HepG2 (cell line): ENCODE results near the gene CXorf65. TPM values are rescaled to one million over a fixed set of nuclear protein-coding genes. Genes with fewer than 3 reads are reported as not detected.

Experiments
- ATAC-seq: fragments of 200-7000 bp; cut with Tn5 transposase; 3 replicates; pipeline ENCODE4 v1.9.1; 2020; ENCODE audit warnings: mild to moderate bottlenecking, moderate library complexity
- BruUV-seq: library from RNA; stranded (reverse); fragments of 400-500 nt; replicated peaks from 2 replicates; lab custom pipeline; 2021; lab: Mats Ljungman, UMichigan
- CTCF ChIA-PET: fragments of 300-600 bp; formaldehyde crosslinking; extraction: SDS; loops from one replicate; lab custom pipeline; 2021; ENCODE audit warnings: low total read pairs, inconsistent platforms, low intra/inter-chr PET ratio; lab: Yijun Ruan, JAX
- POLR2A ChIA-PET: fragments of 350-600 bp; sonication (Branson Sonifier 250); formaldehyde crosslinking; loops from one replicate; lab custom pipeline; 2020; ENCODE audit warnings: antibody characterized with exemption, inconsistent platforms; lab: Yijun Ruan, JAX
- DNase-seq: peaks from one replicate; pipeline ENCODE4 v3.0.0-alpha.2; 2015; ENCODE audit warnings: low spot score
- FAIRE-seq: peaks from 3 replicates; lab custom pipeline; 2011; peaks lifted over from hg19 to GRCh38; lab: Jason Lieb, UNC
- H2AFZ ChIP-seq: one replicate; pipeline ENCODE4 v1.6.1; 2011; ENCODE audit warnings: low read length, inconsistent platforms
- H3K27ac ChIP-seq: fragments of 300-600 bp; 3 replicates; pipeline ENCODE4 v1.8.0; 2011; ENCODE audit warnings: mixed run types, mild to moderate bottlenecking, mixed read lengths, low read length, inconsistent platforms; ENCODE audit not compliant: insufficient read depth; ENCODE audit errors: extremely low read length
- H3K27me3 ChIP-seq, 2 experiments: fragments of 200-600 bp in 1 of 2; 2 replicates in 1 of 2; 3 replicates in 1 of 2; pipeline versions ENCODE4 v1.6.0 to v1.8.0; 2011; ENCODE audit warnings: low read length in 2 of 2, mild to moderate bottlenecking in 2 of 2, moderate library complexity in 2 of 2, inconsistent platforms in 1 of 2; ENCODE audit not compliant: insufficient read depth in 2 of 2, control insufficient read depth in 1 of 2
- H3K36me3 ChIP-seq, 2 experiments: fragments of 200-600 bp in 1 of 2; replicated peaks in 1 of 2; 2 replicates in 1 of 2; 3 replicates in 1 of 2; pipeline versions ENCODE4 v1.5.1 to v1.8.0; 2011; ENCODE audit warnings: low read length in 2 of 2, inconsistent platforms in 1 of 2; ENCODE audit not compliant: insufficient read depth in 2 of 2, control insufficient read depth in 1 of 2
- H3K4me1 ChIP-seq: 2 replicates; pipeline ENCODE4 v1.5.1; 2012; ENCODE audit warnings: low read length, inconsistent platforms; ENCODE audit not compliant: insufficient read depth
- H3K4me2 ChIP-seq: 2 replicates; pipeline ENCODE4 v1.6.0; 2011; ENCODE audit warnings: low read depth, low read length, inconsistent platforms
- H3K4me3 ChIP-seq, 3 experiments: fragments of 200-600 bp in 1 of 3; sonication (generic), shearing (Covaris generic) in 1 of 3; replicated peaks in 1 of 3; 2 replicates each; pipeline ENCODE4 v1.5.1; 2011 to 2016; ENCODE audit warnings: low read length in 3 of 3, inconsistent platforms in 2 of 3, low read depth in 2 of 3, mild to moderate bottlenecking in 2 of 3, control low read depth in 1 of 3, mixed read lengths in 1 of 3; ENCODE audit not compliant: insufficient read depth in 1 of 3
- H3K79me2 ChIP-seq: one replicate; pipeline ENCODE4 v1.6.1; 2011; ENCODE audit warnings: low read length, inconsistent platforms; ENCODE audit not compliant: insufficient read depth
- H3K9ac ChIP-seq: 2 replicates; pipeline ENCODE4 v1.6.0; 2011; ENCODE audit warnings: mild to moderate bottlenecking, low read depth, low read length, inconsistent platforms; ENCODE audit not compliant: insufficient read depth
- H3K9me3 ChIP-seq: 2 replicates; pipeline ENCODE4 v1.5.1; 2012; ENCODE audit warnings: mild to moderate bottlenecking, low read length
- H4K20me1 ChIP-seq: 2 replicates; pipeline ENCODE4 v1.6.0; 2011; ENCODE audit warnings: inconsistent platforms, mild to moderate bottlenecking, low read length, moderate library complexity; ENCODE audit not compliant: insufficient read depth
- ARNTL ChIP-seq: sonication (generic); formaldehyde crosslinking; IDR thresholded peaks from 2 replicates; pipeline ENCODE4 v1.4.0; 2020; ENCODE audit warnings: mild to moderate bottlenecking, missing genetic modification reagents
- IKZF1 ChIP-seq: fragments of 450-650 bp; IDR thresholded peaks from 2 replicates; pipeline ENCODE4 v1.7.1; 2016
- KLF6 ChIP-seq: IDR thresholded peaks from 2 replicates; pipeline ENCODE4 v1.8.0; 2016; ENCODE audit warnings: missing biosample characterization, missing genetic modification reagents
- MEF2D ChIP-seq: sonication (generic); formaldehyde crosslinking; IDR thresholded peaks from 2 replicates; pipeline ENCODE4 v1.5.1; 2020; ENCODE audit warnings: mild to moderate bottlenecking, missing genetic modification reagents
- SNRNP70 ChIP-seq: fragments of 200-400 bp; formaldehyde crosslinking; IDR thresholded peaks from 2 replicates; pipeline ENCODE4 v1.6.1; 2017; ENCODE audit warnings: mild to moderate bottlenecking, low read depth, low read length, moderate library complexity
- TCF7L2 ChIP-seq: IDR thresholded peaks from 2 replicates; pipeline ENCODE4 v1.6.1; 2011; ENCODE audit warnings: mild to moderate bottlenecking, low read depth, low read length, moderate library complexity
- ZBTB38 ChIP-seq: sonication (generic); formaldehyde crosslinking; IDR thresholded peaks from 2 replicates; pipeline ENCODE4 v1.5.1; 2020; ENCODE audit warnings: mild to moderate bottlenecking, missing genetic modification reagents
- ZNF263 ChIP-seq: sonication (generic); formaldehyde crosslinking; IDR thresholded peaks from 2 replicates; pipeline ENCODE4 v1.4.0; 2020; ENCODE audit warnings: missing genetic modification reagents
- ZNF333 ChIP-seq: sonication (generic); formaldehyde crosslinking; IDR thresholded peaks from 2 replicates; pipeline ENCODE4 v1.4.0; 2020; ENCODE audit warnings: mild to moderate bottlenecking, missing genetic modification reagents, borderline replicate concordance
- ZNF451 ChIP-seq: sonication (generic); formaldehyde crosslinking; IDR thresholded peaks from 2 replicates; pipeline ENCODE4 v1.5.0; 2020; ENCODE audit warnings: mild to moderate bottlenecking, missing genetic modification reagents
- ZNF546 ChIP-seq: sonication (generic); formaldehyde crosslinking; conservative IDR thresholded peaks from 2 replicates; pipeline ENCODE4 v1.8.1; 2023; ENCODE audit warnings: mild to moderate bottlenecking, missing genetic modification reagents
- ZNF713 ChIP-seq: sonication (generic); formaldehyde crosslinking; IDR thresholded peaks from 2 replicates; pipeline ENCODE4 v1.4.0; 2020; ENCODE audit warnings: mild to moderate bottlenecking, missing genetic modification reagents
- ZSCAN21 ChIP-seq: sonication (generic); formaldehyde crosslinking; IDR thresholded peaks from 2 replicates; pipeline ENCODE4 v1.8.0; 2022; ENCODE audit warnings: mild to moderate bottlenecking, missing genetic modification reagents, moderate library complexity, borderline replicate concordance
- WGBS: methylation state at CpG from one replicate; pipeline ENCODE4 v1.1.6; 2017; ENCODE audit warnings: low lambda C conversion rate; 5-methylcytosine and 5-hydroxymethylcytosine counted together
- in situ Hi-C: cut with HindIII; loops from 2 replicates; pipeline ENCODE4 v1.10.0; 2017; ENCODE audit warnings: low pct_unique_long_range_greater_than_20kb; ENCODE audit not compliant: extremely low pct_ligation_motif_present
- intact Hi-C: fragments of 100-400 bp; cut with micrococcal nuclease; formaldehyde crosslinking; loops from one replicate; pipeline ENCODE4 v1.10.0; 2022; ENCODE audit not compliant: unreplicated experiment
- polyA plus RNA-seq, 8 experiments: library from polyadenylated mRNA; depleted of rRNA in 3 of 8; stranded (reverse) in 7 of 8; unstranded in 1 of 8; fragments of >200 nt; fragmentation: Illumina TruSeq in 4 of 8; extraction: Trizol in 4 of 8; gene quantifications; 2 replicates each; pipeline versions ENCODE4 v1.2.1 to v1.2.3, GENCODE V29; 2011 to 2016; ENCODE audit warnings: low read depth in 4 of 8, missing spikeins in 1 of 8, mixed read lengths in 1 of 8; ENCODE audit not compliant: insufficient read depth in 1 of 8
- total RNA-seq, 5 experiments: library from RNA; depleted of rRNA; stranded (reverse); fragments of >200 nt; fragmentation: Illumina TruSeq; extraction: Trizol; gene quantifications; 2 replicates each; pipeline ENCODE4 v1.2.3, GENCODE V29; 2016; ENCODE audit warnings: low read depth in 1 of 5
- TF ChIP-seq, protein P1 (sequence below): sonication (generic); formaldehyde crosslinking; IDR thresholded peaks from 2 replicates; pipeline ENCODE4 v1.4.0; 2020; ENCODE audit warnings: missing genetic modification reagents
- TF ChIP-seq, protein P2 (sequence below): sonication (generic); formaldehyde crosslinking; IDR thresholded peaks from 2 replicates; pipeline ENCODE4 v1.4.0; 2020; ENCODE audit warnings: missing genetic modification reagents

The CXorf65 gene
- total and polyA plus RNA-seq, 2 of the 13 experiments (the other 11 are each of a cell fraction or from before 2014, with no cell fraction given): not detected

DNA sequence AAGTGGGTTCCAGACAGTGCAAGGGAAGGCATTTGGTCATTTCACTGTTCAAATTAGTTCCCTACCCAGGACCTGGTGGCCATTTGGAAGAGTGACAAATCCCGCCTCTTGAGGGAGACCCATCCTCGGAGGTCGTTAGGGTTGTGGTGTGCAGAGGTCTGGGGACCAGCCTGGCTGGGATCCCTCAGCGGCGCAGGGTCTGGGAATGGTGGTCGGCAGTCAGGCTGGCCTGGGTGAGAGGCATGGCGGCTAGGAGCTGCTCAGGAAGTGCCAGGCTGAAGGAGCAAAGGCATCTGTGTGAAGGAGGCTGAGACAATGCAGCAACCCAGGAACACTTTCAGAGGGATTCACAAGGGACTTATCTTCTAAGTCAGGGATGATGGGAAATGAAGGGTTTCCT lies 44.8 kb upstream of the CXorf65 start:
- whole genome bisulfite sequencing: no CpG with 5 or more reads among the region's 7 CpGs
- TF ChIP-seq ARNTL (CRISPR knock-in tag) (no peak), ZNF263 (CRISPR knock-in tag) (no peak), IKZF1 (no peak), TCF7L2 (no peak), KLF6 (CRISPR knock-in tag) (no peak), MEF2D (CRISPR knock-in tag) (no peak), ZSCAN21 (CRISPR knock-in tag) (no peak), ZNF333 (CRISPR knock-in tag) (no peak), ZNF546 (CRISPR knock-in tag) (no peak), ZBTB38 (CRISPR knock-in tag) (no peak), ZNF713 (no peak), SNRNP70 (no peak), ZNF451 (CRISPR knock-in tag) (no peak)
- TF ChIP-seq, protein P1, sequence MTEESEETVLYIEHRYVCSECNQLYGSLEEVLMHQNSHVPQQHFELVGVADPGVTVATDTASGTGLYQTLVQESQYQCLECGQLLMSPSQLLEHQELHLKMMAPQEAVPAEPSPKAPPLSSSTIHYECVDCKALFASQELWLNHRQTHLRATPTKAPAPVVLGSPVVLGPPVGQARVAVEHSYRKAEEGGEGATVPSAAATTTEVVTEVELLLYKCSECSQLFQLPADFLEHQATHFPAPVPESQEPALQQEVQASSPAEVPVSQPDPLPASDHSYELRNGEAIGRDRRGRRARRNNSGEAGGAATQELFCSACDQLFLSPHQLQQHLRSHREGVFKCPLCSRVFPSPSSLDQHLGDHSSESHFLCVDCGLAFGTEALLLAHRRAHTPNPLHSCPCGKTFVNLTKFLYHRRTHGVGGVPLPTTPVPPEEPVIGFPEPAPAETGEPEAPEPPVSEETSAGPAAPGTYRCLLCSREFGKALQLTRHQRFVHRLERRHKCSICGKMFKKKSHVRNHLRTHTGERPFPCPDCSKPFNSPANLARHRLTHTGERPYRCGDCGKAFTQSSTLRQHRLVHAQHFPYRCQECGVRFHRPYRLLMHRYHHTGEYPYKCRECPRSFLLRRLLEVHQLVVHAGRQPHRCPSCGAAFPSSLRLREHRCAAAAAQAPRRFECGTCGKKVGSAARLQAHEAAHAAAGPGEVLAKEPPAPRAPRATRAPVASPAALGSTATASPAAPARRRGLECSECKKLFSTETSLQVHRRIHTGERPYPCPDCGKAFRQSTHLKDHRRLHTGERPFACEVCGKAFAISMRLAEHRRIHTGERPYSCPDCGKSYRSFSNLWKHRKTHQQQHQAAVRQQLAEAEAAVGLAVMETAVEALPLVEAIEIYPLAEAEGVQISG (CRISPR knock-in tag): no peak
- TF ChIP-seq, protein P2, sequence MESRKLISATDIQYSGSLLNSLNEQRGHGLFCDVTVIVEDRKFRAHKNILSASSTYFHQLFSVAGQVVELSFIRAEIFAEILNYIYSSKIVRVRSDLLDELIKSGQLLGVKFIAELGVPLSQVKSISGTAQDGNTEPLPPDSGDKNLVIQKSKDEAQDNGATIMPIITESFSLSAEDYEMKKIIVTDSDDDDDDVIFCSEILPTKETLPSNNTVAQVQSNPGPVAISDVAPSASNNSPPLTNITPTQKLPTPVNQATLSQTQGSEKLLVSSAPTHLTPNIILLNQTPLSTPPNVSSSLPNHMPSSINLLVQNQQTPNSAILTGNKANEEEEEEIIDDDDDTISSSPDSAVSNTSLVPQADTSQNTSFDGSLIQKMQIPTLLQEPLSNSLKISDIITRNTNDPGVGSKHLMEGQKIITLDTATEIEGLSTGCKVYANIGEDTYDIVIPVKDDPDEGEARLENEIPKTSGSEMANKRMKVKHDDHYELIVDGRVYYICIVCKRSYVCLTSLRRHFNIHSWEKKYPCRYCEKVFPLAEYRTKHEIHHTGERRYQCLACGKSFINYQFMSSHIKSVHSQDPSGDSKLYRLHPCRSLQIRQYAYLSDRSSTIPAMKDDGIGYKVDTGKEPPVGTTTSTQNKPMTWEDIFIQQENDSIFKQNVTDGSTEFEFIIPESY (CRISPR knock-in tag): no peak
- no peaks in the 10 kb centered on the region for H4K20me1 ChIP-seq
- no peaks in the 10 kb centered on the region for H3K79me2 ChIP-seq
- CTCF ChIA-PET: no interaction called here
- ATAC-seq: no peak
- H3K4me1 ChIP-seq: peaks cover 9% of the 10 kb centered on the region
- in situ Hi-C loops: no loop called here
- POLR2A ChIA-PET: no interaction called here
- H3K4me2 ChIP-seq: no peak overlapping the region
- intact Hi-C loops: loop anchor here (5.0 kb wide), 1 partner anchor 481 kb away; no protein-coding TSS in a partner anchor
- no peak for FAIRE-seq
- H2AFZ ChIP-seq: no peak overlapping the region
- H3K36me3 ChIP-seq: no peaks in the 10 kb centered on the region
- no peak overlapping the region for H3K9ac ChIP-seq
- H3K27ac ChIP-seq: no peak overlapping the region
- no peaks in the 10 kb centered on the region for H3K9me3 ChIP-seq
- H3K4me3 ChIP-seq: no peak overlapping the region
- H3K27me3 ChIP-seq: no peaks in the 10 kb centered on the region; a peak in 2 of 5 replicates
- no TSS peak for BruUV-seq
- DNase-seq: no peak
